ENCODE data around the gene SBF1.
"Not testable (repeated sequence)": the region's sequence is repeated elsewhere in the genome, so short reads cannot be mapped to it uniquely, and the experiment has no call there.

SBF1 gene

DNA sequence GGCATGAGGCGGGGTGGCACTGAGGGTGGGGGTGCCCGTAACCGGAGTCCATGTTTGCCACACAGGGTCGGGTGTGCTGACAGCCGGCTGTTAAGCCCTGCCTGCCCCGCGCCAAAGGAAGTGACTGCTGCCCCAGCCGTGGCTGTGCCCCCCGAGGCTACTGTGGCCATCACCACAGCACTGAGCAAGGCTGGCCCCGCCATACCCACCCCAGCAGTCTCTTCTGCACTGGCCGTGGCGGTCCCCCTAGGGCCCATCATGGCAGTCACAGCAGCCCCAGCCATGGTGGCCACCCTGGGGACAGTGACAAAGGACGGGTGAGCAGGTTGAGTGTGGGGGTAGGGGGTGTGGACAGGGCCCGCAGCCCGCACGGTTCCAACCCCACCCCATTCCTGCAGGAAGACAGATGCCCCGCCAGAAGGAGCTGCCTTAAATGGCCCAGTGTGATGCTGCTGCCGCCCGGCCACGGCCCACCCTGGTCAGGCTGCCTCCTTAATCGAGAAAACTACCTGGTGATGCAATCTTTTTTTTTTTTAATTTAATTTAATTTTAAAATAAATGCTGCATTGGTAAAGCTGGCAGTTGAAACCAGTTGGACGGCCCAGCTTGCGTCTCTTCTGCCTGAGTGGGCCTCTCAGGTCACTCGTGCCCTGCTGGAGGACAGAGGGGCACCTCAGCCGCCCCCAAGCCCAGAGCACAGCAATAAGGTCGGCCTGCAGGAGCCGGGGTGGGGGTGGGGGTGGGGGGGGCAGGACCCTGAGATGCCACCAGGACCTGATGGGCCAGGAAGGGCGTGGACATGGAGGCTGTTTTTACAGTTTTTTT, 30.8 kb downstream of the SBF1 start:
- DNase-seq, result no peak

DNA sequence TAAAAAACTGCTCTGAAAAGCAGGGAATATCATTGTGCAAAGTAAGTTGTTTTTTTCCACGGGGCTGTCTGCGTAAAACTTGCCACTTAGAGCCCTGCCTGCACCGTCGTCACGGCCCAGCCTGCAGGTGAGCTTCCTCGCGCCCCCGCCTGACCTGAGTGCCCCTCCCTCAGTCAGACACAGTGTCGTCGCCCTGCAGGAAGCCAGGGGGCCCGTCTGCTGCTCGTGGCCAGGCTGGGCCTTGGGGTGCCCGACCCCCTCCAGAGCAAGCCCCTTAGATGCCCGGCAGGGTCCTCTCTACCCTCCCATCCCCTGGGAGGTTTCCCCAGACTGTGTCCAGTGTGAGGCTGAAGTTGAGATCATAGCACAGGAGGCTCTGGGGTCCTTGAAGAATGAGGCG, 31.6 kb downstream of the SBF1 start:
- no peak for DNase-seq

DNA sequence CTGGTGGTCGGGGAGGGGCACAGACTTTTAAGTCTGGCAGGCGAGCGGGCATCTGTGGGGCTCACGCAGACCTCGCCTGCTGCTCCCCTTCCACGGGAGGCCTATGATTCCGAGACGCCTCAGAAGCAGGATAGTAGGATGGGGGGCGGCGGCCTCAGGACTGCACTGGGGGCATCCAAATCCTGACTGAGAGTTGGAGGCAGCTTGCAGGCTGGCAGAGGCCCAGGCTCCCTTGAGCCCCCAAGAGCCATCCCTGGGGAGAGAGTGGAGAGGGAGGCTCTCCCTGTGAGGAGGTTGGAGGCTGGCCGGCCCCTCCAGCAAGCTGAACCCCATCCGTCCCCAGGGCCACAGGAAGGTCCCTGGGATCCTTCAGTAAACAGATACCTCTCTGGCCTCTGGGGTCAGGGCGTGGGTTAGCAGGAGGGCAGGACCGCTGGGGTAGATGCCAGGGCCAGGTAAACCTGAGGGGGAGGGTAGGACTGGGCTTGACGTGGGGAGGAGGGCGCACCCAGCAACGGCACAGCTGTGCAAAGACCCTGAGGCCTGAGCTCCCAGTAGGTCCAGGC, 33.3 kb downstream of the SBF1 start:
- DNase-seq, result no peak

DNA sequence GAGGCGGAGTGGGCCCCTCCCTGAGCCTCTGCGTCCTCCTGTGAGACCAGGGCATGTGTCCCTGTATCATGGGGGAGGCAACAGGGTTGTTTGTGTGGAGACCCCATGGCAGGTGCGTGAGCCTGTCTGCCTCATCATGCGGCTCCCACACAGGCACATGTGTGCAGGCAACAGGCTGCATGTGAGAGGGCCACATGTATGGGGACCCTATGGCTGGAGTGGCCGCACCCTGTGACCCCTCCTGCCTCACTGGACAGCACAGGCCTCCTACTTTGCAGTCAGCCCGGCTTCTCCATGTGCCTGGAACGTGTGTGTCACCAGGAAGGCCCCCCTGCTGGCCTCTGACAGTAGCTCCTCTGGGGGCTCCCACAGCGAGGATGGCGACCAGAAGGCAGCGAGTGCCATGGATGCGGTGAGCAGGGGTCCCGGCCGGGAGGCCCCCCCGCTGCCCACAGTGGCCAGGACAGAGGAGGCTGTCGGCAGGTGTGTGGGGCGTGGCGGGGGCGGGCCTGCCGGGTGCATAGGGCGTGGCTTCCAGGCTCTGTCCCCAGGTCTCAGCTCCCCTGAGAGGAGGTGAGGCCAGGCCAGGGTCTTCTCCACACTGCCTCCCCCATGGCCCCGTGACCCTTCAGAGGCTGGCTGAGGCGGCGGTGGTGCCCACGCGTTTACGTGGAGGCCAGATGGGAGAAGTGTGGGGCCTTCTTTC, 34.1 kb downstream of the SBF1 start:
- no peak for DNase-seq

DNA sequence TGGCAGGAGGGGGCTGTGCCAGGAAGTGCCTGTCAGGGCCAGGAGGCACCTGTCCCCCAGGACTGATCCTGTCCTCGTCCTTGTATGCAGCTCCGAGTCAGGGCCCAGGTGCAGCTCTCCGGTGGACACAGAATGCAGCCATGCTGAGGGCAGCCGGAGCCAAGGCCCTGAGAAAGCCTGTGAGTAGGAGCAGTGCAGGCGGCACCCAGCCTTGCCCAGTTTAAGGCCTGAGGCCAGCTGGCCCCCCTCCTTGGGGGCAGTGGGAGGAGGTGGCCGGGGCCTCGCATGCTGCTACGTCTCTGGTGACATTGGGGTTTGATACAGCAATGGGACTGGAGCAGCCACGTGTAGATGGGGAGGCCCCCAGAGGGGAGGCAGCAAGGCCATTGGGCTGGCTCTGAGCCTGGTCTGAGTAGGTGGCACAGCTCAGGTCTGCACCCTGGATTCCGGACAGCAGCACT, 34.9 kb downstream of the SBF1 start:
- no peak for DNase-seq

DNA sequence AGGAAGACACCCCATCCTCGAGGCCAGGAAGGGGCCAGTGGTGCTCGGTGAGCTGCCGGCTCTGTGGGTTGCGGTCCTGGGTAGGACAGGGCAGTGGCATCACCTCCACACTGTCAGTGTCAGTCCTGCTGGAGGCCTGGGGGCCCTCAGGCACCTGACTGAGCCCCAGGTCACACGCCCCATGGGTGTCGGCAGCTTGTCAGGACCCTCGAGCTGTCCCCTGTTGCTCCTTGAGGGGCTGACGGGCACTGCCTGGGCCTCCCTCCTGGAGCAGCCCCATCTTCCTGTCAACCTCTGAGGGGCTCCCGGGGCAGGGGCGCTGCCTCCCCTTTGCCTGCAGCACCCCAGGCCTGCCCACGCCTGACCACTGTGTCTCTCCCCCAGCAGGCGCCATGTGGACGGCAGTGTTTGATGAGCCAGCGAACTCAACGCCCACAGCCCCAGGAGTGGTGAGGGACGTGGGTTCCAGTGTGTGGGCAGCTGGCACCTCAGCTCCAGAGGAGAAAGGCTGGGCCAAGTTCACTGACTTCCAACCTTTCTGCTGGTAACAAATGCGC, 35.4 kb downstream of the SBF1 start:
- DNase-seq, result no peak

DNA sequence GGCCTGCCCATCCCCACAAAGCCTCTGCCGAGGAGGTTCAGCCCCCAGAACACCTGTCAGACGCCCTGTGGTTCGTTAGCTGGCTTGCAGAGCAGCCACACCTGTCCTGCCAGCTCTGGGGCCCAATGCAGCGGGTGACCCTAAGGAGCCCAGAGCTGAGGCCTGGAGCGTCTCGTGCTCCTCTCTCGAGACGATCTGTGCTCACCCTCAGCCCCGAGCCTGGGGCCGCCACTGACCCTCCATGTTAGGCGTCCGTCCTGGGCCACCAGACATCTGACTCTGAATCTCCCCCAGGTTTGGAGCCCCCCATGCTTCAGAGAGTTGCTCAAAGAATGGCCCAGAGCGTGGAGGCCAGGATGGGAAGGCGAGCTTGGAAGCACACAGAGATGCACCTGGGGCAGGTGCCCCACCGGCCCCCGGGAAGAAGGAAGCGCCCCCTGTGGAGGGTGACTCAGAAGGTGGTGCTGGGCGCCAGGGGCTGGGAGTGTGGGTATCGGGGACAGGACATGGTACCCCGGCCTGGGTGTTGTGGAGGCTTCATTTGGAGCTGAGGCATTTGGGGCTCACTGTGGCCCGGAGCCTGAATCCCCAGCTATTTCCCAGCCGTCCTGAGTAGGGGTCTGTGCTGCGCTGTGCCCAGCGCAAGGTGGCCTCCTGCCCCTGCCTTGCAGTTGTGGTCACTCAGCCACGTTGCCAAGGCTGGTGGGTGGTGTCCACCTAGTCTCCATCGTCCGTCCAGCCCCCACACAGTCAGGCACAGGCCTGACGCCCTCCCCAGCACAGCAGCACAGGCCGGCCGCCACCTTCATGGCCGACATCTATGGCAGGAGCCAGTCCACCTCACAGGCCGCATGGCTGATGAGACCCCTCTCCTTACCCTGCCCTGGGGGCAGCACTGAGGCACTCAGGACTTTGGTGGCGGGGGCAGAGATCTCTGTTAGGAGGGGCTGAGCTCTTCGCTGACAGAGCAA, 36.2 kb downstream of the SBF1 start:
- DNase-seq, result no peak

DNA sequence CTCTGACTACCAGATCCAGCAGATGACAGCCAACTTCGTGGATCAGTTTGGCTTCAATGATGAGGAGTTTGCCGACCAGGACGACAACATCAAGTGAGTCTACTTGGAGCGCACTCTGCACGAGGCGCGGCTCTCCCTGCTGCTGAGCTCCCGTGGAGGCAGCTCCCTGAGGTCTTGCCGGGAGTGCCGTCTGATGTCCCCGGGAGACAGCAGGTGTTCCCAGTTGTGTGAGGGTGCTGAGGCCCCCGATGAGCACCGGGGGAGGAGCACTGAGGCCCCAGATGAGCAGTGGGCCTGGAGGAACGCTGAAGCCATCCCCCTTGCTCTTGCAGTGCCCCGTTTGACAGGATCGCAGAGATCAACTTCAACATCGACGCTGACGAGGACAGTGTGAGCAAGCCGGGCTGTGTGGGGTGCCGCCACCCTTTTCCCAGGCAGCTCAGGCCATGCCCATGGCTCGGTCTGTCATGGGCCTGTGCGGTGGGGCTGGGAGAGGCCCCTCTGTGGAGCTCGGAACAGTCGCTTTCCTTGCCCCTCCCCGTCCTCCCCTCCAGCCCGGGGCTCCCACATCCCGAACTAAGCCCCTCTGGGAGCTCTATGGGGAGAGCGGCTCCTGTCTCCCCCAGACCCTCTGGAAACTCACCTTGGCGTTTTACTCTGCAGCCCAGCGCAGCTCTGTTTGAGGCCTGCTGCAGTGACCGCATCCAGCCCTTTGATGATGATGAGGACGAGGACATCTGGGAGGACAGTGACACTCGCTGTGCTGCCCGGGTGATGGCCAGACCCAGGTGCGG, 37.1 kb downstream of the SBF1 start:
- no peak for DNase-seq

DNA sequence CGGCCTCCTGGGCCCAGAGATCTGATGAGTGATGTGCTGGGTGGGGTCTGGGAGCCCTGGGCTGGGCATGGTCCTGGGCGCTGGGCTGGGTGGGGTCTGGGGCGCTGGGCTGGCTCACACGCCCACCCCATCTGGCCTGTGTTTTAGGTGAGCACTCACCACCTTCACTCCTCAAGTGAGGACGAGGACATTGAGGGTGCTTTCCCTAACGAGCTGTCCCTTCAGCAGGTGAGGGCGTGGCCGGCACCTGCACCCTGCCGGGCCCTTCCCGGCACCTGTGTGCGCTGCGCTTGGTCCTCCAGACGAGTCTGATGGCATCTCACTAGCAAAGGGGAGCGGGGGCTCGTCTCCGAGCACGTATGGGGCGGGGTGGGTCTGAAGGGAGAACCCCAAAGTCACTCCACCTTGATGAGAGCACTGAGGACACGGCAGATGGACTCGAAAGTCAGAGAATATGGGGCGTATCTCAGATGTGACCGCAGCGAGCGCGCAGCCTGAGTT, 37.9 kb downstream of the SBF1 start:
- DNase-seq, result no peak

DNA sequence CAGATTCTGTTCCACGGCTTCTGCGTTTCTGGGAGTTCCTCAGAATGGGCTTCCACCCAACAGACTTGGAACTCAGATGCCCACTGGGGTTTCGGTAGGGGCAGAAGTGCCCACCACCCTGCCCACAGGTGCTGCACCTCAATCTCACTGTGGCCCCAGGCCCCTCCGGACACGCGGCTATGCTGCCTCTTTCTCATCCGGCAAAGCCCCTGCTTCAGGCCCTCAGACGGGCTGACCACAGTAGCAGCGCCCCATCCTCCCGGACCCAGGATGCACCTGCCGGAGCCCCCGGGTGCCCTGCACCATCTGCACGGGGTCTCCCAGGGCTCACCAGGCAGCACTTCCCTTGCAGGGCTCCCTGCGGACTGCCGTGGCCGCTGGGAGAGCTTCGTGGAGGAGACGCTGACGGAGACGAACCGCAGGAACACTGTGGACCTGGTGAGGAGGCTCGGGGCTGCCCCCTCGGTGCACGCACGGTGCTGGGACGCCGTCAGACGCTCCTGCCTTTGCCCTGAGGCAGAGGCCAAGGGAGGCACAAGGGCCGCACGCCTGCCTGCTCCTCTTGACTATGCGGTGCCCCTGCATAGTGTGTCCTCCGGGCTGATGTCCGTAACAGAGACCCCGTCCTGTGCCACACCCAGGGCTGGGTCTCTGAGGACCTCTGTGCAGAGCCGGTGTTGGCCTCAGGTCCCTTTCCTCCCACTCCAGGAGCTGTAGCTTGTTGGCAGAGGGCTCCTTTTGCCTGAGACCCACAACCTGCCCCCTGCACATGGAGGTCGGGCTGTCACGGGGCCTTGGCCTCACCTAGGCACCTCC, 38.6 kb downstream of the SBF1 start:
- no peak for DNase-seq

DNA sequence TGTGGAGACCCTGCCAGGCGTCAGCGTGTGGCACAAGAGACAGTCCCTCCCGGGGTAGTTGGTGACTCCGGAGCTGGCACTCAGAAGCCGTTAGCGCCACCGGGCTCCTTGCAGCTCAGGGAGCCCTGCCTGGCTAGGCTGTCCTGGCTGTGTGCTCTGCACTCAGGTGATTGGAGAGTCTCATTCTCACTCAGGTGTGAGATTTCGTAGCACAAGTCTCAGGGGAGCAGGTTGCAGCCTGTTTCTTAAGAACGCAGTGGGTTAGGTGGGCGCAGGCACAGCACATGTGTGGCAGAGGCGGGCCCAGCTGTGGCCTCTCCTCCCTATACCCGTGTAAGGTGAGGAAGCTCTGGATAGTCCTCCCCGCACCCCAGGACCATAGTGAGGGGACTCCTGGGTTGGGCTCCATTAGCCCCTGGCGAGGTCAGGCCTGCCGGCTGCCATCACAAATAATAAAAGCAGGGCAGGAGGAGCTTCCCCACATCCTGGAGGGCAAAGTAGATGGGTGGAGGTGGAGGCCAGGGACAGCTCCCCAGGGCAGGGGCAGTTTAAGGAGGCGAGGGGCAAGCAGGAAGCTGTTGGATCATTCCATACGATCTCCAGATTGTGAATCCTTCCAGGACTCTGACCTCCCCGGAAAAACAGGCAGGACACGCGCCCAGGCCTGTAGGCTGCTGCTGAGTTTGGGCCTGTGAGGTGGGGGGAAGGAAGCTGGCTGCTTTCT, 39.4 kb downstream of the SBF1 start:
- DNase-seq, result no peak

DNA sequence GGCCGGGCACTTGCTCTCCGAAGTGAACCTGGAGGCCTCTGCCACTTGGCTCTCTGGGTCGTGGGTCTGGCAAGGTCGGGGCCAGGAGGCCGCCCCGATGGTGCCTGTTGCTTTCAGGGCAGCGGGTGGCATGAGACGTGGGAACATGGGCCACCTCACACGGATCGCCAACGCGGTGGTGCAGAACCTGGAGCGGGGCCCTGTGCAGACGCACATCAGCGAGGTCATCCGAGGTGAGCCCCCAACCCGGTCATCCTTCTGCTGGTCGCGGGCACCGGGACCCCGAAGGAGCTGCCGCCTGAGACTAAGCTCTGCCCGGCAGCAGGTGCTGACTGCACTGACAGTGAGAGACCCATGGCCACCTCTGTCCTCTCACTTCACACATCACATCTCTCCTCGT, 40.0 kb downstream of the SBF1 start:
- no peak for DNase-seq

DNA sequence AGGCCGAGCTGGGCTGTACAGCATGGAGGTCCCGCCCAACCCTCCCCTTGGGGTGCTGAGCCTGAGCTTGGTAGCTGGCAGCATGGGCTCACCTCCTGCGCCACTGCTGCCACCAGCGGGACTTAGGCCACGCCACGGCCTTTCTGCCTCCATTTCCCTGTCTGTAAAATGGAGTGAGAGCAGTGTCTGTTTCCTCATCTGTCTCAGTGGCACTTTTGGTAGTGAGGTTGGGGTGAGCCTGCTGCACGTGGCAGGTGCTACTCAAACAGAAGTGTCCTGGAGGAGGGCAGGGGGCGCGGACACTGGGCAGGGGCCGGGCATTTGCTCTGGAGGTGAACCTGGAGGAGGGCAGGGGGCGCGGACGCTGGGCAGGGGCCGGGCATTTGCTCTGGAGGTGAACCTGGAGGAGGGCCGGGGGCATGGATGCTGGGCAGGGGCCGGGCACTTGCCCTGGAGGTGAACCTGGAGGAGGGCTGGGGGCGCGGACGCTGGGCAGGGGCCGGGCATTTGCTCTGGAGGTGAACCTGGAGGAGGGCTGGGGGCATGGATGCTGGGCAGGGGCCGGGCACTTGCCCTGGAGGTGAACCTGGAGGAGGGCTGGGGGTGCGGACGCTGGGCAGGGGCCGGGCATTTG, 41.8 kb downstream of the SBF1 start:
- not testable (repeated sequence) for DNase-seq

DNA sequence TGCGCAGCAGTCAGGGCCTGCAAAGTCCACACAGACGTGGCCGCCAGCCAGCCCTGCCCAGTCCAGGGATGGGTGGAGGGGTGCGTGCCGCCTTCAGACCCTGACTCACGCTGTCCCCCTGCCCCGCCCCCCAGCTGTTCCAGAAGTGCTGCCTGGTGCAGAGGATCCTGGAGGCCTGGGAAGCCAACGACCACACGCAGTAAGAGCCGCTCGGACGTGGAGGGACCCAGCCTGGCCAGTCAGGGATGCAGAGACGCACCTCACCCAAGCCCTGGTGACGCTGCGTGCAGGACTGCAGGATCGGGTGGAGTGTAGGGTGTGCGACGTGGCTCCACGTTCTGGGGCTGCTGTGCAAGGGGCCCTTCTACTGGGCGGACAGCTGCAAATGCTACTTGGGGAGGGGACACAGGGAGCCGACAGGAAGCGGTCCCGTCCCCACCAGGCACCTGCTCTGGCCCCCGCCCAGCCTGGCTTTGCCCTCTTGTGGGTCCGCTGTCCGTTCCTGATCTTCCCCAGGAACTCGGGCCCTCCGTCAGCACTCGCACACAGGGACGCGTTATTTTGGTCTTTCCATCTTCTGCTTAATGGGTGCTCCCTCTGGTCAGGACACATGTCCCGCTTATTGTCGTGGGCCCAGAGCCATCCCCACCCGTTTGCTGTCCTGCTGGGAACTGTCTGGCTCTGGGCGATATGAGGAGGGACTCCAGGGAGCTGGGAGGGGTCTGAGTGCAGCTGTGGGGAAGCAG, 42.5 kb downstream of the SBF1 start:
- no peak for DNase-seq

DNA sequence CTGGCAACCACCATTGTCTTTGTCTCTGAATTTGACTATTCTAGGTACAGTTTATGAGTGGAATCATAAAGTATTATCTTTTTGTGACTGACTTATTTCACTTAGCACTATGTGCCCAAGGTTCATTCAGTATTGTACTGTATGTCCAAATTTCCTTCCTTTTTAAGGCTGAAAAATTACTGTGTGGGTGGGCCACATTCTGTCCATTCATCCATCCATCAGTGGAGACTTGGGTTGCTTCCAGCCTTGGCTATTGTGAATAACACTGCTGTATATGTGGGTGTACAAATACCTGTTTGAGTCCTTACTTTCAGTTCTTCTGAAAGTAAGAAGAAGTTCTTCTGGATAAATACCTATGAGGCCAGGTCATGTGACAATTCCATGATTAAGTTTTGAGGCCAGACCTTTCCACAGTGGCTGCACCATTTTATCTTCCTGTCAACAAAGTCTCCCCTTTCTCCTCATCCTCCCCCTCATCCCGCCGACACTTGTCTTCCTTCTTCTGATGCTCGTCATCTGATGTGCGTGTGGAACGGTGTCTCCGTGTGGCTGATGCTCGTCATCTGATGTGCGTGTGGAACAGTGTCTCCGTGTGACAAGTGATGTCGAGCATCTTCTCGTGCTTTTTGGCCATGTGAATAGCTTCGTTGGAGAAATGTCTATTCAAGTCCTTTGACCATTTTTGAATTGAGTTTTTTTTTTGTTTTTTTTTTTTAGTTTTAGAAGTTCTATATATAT, 49.5 kb downstream of the SBF1 start:
- DNase-seq, result no peak

DNA sequence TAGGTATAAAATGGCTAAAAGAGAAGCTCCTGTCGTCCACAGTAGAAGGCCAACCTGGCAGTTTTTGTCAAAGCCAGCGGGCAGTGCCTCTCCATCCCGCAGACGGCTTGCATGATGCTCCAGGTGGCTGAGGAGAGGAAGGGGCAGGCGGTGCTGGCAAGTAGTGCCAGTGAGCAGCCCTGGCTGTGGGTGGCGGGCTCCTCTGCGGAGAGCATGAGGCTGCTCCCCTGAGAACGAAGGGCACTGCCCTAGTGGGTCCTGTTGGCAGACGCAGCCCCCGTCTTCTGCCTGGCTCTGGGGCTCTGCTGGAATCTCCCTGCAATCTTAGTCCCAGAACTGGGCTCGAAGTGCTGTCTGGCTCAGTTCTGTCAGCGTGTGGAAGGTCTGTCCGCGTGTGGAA, 50.9 kb downstream of the SBF1 start:
- no peak for DNase-seq

DNA sequence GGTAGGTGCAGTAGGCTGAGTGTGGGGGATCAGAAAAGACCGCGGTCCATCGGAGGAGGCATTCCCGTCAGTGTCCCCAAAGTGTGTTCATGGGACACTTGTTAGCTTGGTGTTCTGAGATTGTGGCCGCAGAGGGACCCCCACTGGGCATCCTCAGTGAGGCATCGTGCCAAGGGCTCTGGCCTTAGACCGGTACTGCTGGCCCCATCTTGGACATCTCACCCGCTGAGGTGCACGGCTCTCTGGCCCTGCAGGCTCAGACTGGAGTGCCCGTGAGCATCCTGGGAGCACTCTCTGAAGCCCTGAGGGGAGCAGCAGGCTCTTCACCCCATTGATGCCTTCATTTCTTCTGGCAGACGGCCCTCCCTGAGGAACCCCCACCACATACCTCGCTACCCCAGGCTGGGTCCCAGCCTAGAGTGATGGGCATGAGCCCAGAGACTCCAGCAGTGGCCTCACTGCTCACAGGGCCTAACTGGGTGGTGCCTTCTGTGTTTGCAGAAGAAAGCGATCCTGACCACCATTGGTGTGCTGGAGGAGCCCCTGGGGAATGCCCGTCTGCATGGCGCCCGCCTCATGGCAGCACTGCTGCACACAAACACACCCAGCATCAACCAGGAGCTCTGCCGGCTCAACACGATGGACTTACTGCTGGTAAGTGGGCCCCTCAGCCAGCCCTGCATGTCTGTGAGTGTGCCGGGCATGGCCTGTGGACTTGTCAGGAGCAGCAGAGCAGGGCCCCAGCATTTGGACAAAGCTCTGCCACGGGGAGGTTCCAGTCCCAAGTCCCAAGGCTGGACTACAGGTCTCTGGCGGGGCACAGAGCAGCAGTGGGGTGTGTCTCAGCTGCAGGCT, 51.6 kb downstream of the SBF1 start:
- DNase-seq, result no peak

Measured in activated CD4-positive, alpha-beta T cell treated with anti-CD3 and anti-CD28 coated beads for 4 hours (primary cell).